ENCODE data around the gene PRKAG2. TPM values are rescaled to one million over a fixed set of nuclear protein-coding genes. Genes with fewer than 3 reads are reported as not detected.

Gene PRKAG2
- total and polyA plus RNA-seq, 2 experiments from 2014 or later: 9.1 to 14.9 TPM

DNA sequence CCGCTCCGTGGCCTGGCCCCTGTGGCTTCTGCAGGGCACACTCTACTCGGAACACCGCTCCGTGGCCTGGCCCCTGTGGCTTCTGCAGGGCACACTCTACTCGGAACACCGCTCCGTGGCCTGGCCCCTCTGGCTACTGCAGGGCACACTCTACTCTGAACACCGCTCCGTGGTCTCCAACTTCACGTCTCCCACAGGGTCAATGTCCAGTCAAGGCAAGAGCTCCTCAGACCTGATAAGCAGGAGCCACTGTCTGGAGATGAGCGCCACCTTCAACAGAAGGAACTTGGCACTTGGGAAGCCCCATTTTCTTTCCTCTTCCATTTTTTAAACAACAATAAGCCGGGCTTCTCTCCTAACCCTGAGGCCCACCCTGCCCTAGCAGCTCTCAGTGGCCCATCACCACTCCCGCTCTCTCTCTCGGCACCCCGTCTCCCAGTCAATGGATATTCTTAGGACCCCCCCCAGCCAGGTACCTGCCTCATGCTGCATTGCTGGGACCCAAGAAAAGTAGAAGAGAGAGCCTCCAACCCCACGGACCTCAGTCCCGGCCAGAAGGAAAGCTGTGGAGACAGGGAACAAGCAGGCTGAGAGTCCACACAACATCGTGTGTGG, 56.3 kb downstream of the PRKAG2 start:
- no peak overlapping the region for H3K4me3 ChIP-seq
- Mint-ChIP-seq H3K4me1 (peaks cover 18% of the 10 kb centered on the region), H3K4me3 (no peak overlapping the region), H3K27ac (no peak overlapping the region), H3K27me3 (ENCODE audit: insufficient read depth, low read depth, poor library complexity) (peaks cover 10% of the 10 kb centered on the region), H3K36me3 (ENCODE audit: low read depth) (no peaks in the 10 kb centered on the region), H3K9me3 (no peaks in the 10 kb centered on the region)
- H3K4me1 ChIP-seq (ENCODE audit: insufficient read depth): no peaks in the 10 kb centered on the region
- DNase-seq (ENCODE audit: low spot score): no peak
- no peak overlapping the region for H3K27ac ChIP-seq (ENCODE audit: low read depth)
- H3F3A ChIP-seq (replicated peaks; ENCODE audit: low read depth): no peaks in the 10 kb centered on the region
- no peaks in the 10 kb centered on the region for H3K9me2 ChIP-seq (ENCODE audit: insufficient read depth)
- H4K20me1 ChIP-seq (replicated peaks; ENCODE audit: insufficient read depth): no peaks in the 10 kb centered on the region
- H3K79me2 ChIP-seq (replicated peaks; ENCODE audit: insufficient read depth): no peaks in the 10 kb centered on the region
- H3K36me3 ChIP-seq (ENCODE audit: insufficient read depth): no peaks in the 10 kb centered on the region
- H2AFZ ChIP-seq: no peak overlapping the region
- no peak for ATAC-seq
- H3K27me3 ChIP-seq (ENCODE audit: insufficient read depth): no peaks in the 10 kb centered on the region
- H3K4me2 ChIP-seq: no peak overlapping the region
- TF ChIP-seq, protein P1, sequence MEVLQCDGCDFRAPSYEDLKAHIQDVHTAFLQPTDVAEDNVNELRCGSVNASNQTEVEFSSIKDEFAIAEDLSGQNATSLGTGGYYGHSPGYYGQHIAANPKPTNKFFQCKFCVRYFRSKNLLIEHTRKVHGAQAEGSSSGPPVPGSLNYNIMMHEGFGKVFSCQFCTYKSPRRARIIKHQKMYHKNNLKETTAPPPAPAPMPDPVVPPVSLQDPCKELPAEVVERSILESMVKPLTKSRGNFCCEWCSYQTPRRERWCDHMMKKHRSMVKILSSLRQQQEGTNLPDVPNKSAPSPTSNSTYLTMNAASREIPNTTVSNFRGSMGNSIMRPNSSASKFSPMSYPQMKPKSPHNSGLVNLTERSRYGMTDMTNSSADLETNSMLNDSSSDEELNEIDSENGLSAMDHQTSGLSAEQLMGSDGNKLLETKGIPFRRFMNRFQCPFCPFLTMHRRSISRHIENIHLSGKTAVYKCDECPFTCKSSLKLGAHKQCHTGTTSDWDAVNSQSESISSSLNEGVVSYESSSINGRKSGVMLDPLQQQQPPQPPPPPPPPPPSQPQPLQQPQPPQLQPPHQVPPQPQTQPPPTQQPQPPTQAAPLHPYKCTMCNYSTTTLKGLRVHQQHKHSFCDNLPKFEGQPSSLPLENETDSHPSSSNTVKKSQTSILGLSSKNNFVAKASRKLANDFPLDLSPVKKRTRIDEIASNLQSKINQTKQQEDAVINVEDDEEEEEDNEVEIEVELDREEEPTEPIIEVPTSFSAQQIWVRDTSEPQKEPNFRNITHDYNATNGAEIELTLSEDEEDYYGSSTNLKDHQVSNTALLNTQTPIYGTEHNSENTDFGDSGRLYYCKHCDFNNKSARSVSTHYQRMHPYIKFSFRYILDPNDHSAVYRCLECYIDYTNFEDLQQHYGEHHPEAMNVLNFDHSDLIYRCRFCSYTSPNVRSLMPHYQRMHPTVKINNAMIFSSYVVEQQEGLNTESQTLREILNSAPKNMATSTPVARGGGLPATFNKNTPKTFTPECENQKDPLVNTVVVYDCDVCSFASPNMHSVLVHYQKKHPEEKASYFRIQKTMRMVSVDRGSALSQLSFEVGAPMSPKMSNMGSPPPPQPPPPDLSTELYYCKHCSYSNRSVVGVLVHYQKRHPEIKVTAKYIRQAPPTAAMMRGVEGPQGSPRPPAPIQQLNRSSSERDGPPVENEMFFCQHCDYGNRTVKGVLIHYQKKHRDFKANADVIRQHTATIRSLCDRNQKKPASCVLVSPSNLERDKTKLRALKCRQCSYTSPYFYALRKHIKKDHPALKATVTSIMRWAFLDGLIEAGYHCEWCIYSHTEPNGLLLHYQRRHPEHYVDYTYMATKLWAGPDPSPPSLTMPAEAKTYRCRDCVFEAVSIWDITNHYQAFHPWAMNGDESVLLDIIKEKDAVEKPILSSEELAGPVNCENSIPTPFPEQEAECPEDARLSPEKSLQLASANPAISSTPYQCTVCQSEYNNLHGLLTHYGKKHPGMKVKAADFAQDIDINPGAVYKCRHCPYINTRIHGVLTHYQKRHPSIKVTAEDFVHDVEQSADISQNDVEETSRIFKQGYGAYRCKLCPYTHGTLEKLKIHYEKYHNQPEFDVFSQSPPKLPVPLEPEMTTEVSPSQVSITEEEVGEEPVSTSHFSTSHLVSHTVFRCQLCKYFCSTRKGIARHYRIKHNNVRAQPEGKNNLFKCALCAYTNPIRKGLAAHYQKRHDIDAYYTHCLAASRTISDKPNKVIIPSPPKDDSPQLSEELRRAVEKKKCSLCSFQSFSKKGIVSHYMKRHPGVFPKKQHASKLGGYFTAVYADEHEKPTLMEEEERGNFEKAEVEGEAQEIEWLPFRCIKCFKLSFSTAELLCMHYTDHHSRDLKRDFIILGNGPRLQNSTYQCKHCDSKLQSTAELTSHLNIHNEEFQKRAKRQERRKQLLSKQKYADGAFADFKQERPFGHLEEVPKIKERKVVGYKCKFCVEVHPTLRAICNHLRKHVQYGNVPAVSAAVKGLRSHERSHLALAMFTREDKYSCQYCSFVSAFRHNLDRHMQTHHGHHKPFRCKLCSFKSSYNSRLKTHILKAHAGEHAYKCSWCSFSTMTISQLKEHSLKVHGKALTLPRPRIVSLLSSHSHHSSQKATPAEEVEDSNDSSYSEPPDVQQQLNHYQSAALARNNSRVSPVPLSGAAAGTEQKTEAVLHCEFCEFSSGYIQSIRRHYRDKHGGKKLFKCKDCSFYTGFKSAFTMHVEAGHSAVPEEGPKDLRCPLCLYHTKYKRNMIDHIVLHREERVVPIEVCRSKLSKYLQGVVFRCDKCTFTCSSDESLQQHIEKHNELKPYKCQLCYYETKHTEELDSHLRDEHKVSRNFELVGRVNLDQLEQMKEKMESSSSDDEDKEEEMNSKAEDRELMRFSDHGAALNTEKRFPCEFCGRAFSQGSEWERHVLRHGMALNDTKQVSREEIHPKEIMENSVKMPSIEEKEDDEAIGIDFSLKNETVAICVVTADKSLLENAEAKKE (CRISPR knock-in tag; IDR thresholded peaks at IDR 0.05): no peak

DNA sequence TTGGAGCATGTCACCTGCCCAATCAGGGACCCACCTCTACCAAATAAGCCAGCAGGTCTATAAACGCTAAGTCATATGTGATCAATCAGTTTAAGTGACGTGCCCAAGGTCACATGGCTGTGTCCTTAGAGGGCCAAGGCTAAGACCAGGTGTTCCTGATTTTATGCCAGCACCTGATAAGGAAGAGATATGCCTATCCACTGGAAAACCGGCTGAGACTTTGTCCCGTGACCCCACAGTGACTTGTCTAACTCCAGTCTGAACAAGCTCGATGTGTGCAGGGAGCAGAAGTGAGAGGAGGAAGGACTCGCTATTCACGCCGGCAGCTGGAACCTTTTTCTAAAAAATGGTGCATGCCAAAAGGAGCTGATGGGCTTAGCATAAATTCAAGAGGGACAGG, 57.0 kb downstream of the PRKAG2 start:
- ATAC-seq (no peak), DNase-seq (ENCODE audit: low spot score) (no peak)
- Histone ChIP-seq H3K36me3 (ENCODE audit: insufficient read depth) (no peaks in the 10 kb centered on the region), H3K9me2 (ENCODE audit: insufficient read depth) (no peaks in the 10 kb centered on the region), H3K4me2 (no peak overlapping the region), H3K79me2 (replicated peaks; ENCODE audit: insufficient read depth) (no peaks in the 10 kb centered on the region), H3F3A (replicated peaks; ENCODE audit: low read depth) (no peaks in the 10 kb centered on the region), H3K4me1 (ENCODE audit: insufficient read depth) (no peaks in the 10 kb centered on the region), H2AFZ (no peak overlapping the region), H3K27me3 (ENCODE audit: insufficient read depth) (no peaks in the 10 kb centered on the region), H4K20me1 (replicated peaks; ENCODE audit: insufficient read depth) (no peaks in the 10 kb centered on the region), H3K4me3 (no peak overlapping the region), H3K27ac (ENCODE audit: low read depth) (no peak overlapping the region)
- no peak overlapping the region for H3K4me3 Mint-ChIP-seq
- H3K27ac Mint-ChIP-seq: peak overlapping the region; percentile 72; the same call in 1 of the 2 replicates
- no peaks in the 10 kb centered on the region for H3K36me3 Mint-ChIP-seq (ENCODE audit: low read depth)
- no peaks in the 10 kb centered on the region for H3K9me3 Mint-ChIP-seq
- peaks cover 21% of the 10 kb centered on the region for H3K4me1 Mint-ChIP-seq
- H3K27me3 Mint-ChIP-seq (ENCODE audit: insufficient read depth, low read depth, poor library complexity): peaks cover 12% of the 10 kb centered on the region
- TF ChIP-seq EZH2phosphoT487 (IDR thresholded peaks at IDR 0.05; ENCODE audit: unreplicated experiment) (no peak), JUNB (IDR thresholded peaks at IDR 0.05; ENCODE audit: unreplicated experiment) (no peak), CREB1 (CRISPR knock-in tag; IDR thresholded peaks at IDR 0.05; ENCODE audit: low read depth) (no peak), ZNF331 (CRISPR knock-in tag; IDR thresholded peaks at IDR 0.05; ENCODE audit: low read depth) (no peak), EZH2 (IDR thresholded peaks at IDR 0.05; ENCODE audit: low read depth, unreplicated experiment) (no peak)
- TF ChIP-seq, protein P2, sequence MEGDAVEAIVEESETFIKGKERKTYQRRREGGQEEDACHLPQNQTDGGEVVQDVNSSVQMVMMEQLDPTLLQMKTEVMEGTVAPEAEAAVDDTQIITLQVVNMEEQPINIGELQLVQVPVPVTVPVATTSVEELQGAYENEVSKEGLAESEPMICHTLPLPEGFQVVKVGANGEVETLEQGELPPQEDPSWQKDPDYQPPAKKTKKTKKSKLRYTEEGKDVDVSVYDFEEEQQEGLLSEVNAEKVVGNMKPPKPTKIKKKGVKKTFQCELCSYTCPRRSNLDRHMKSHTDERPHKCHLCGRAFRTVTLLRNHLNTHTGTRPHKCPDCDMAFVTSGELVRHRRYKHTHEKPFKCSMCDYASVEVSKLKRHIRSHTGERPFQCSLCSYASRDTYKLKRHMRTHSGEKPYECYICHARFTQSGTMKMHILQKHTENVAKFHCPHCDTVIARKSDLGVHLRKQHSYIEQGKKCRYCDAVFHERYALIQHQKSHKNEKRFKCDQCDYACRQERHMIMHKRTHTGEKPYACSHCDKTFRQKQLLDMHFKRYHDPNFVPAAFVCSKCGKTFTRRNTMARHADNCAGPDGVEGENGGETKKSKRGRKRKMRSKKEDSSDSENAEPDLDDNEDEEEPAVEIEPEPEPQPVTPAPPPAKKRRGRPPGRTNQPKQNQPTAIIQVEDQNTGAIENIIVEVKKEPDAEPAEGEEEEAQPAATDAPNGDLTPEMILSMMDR (conservative IDR thresholded peaks at IDR 0.05; ENCODE audit: low read depth in 2 of 2): no peak
- TF ChIP-seq, protein P3, sequence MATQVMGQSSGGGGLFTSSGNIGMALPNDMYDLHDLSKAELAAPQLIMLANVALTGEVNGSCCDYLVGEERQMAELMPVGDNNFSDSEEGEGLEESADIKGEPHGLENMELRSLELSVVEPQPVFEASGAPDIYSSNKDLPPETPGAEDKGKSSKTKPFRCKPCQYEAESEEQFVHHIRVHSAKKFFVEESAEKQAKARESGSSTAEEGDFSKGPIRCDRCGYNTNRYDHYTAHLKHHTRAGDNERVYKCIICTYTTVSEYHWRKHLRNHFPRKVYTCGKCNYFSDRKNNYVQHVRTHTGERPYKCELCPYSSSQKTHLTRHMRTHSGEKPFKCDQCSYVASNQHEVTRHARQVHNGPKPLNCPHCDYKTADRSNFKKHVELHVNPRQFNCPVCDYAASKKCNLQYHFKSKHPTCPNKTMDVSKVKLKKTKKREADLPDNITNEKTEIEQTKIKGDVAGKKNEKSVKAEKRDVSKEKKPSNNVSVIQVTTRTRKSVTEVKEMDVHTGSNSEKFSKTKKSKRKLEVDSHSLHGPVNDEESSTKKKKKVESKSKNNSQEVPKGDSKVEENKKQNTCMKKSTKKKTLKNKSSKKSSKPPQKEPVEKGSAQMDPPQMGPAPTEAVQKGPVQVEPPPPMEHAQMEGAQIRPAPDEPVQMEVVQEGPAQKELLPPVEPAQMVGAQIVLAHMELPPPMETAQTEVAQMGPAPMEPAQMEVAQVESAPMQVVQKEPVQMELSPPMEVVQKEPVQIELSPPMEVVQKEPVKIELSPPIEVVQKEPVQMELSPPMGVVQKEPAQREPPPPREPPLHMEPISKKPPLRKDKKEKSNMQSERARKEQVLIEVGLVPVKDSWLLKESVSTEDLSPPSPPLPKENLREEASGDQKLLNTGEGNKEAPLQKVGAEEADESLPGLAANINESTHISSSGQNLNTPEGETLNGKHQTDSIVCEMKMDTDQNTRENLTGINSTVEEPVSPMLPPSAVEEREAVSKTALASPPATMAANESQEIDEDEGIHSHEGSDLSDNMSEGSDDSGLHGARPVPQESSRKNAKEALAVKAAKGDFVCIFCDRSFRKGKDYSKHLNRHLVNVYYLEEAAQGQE (IDR thresholded peaks at IDR 0.05; ENCODE audit: unreplicated experiment): no peak
- TF ChIP-seq, protein P4, sequence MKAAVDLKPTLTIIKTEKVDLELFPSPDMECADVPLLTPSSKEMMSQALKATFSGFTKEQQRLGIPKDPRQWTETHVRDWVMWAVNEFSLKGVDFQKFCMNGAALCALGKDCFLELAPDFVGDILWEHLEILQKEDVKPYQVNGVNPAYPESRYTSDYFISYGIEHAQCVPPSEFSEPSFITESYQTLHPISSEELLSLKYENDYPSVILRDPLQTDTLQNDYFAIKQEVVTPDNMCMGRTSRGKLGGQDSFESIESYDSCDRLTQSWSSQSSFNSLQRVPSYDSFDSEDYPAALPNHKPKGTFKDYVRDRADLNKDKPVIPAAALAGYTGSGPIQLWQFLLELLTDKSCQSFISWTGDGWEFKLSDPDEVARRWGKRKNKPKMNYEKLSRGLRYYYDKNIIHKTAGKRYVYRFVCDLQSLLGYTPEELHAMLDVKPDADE (IDR thresholded peaks at IDR 0.05): no peak
